KMS-11 (cell line): ENCODE measurements around the gene LPCAT4.
"Not testable (repeated sequence)": the region's sequence is repeated elsewhere in the genome, so short reads cannot be mapped to it uniquely, and the experiment has no call there.

Experiments used
- H2AFZ ChIP-seq: fragments of 200-600 bp; sonication (generic); 2 replicates; pipeline ENCODE4 v1.6.1; 2016; ENCODE audit warnings: antibody characterized with exemption, mixed run types, low read depth
- H3K27ac ChIP-seq: fragments of 200-600 bp; sonication (generic); 2 replicates; pipeline ENCODE4 v1.6.1; 2016; ENCODE audit warnings: mild to moderate bottlenecking, mixed run types
- H3K27me3 ChIP-seq: fragments of 200-600 bp; sonication (generic); 2 replicates; pipeline ENCODE4 v1.6.1; 2017; ENCODE audit warnings: mild to moderate bottlenecking, low read depth, mixed run types, moderate library complexity; ENCODE audit not compliant: insufficient read depth
- H3K36me3 ChIP-seq: fragments of 200-600 bp; sonication (generic); 2 replicates; pipeline ENCODE4 v1.6.1; 2017; ENCODE audit warnings: mild to moderate bottlenecking, mixed run types; ENCODE audit not compliant: insufficient read depth
- H3K4me1 ChIP-seq: fragments of 200-600 bp; sonication (generic); 2 replicates; pipeline ENCODE4 v1.6.1; 2016; ENCODE audit warnings: mild to moderate bottlenecking, low read depth, mixed run types; ENCODE audit not compliant: poor library complexity, severe bottlenecking
- H3K4me2 ChIP-seq: fragments of 200-600 bp; sonication (generic); 2 replicates; pipeline ENCODE4 v1.7.0; 2016; ENCODE audit warnings: mild to moderate bottlenecking, mixed run types
- H3K4me3 ChIP-seq: fragments of 200-600 bp; sonication (generic); IDR thresholded peaks from 2 replicates; pipeline ENCODE4 v1.6.1; 2017; ENCODE audit warnings: low read depth, low read length, mixed read lengths; ENCODE audit not compliant: insufficient read depth
- H3K79me2 ChIP-seq: fragments of 200-600 bp; sonication (generic); 2 replicates; pipeline ENCODE4 v1.6.1; 2016; ENCODE audit warnings: low read depth, mixed run types; ENCODE audit not compliant: insufficient read depth
- H3K9ac ChIP-seq: fragments of 200-600 bp; sonication (generic); 2 replicates; pipeline ENCODE4 v1.6.1; 2016; ENCODE audit warnings: mild to moderate bottlenecking, mixed run types
- H4K20me1 ChIP-seq: fragments of 200-600 bp; sonication (generic); 2 replicates; pipeline ENCODE4 v1.6.1; 2016; ENCODE audit warnings: mild to moderate bottlenecking, mixed run types; ENCODE audit not compliant: insufficient read depth
- CTCF ChIP-seq: fragments of 200-600 bp; sonication (generic); conservative IDR thresholded peaks from 2 replicates; pipeline ENCODE4 v1.6.1; 2017; ENCODE audit warnings: low read depth, mild to moderate bottlenecking, antibody characterized with exemption, low read length, moderate library complexity, mixed read lengths

LPCAT4 gene, protein sequence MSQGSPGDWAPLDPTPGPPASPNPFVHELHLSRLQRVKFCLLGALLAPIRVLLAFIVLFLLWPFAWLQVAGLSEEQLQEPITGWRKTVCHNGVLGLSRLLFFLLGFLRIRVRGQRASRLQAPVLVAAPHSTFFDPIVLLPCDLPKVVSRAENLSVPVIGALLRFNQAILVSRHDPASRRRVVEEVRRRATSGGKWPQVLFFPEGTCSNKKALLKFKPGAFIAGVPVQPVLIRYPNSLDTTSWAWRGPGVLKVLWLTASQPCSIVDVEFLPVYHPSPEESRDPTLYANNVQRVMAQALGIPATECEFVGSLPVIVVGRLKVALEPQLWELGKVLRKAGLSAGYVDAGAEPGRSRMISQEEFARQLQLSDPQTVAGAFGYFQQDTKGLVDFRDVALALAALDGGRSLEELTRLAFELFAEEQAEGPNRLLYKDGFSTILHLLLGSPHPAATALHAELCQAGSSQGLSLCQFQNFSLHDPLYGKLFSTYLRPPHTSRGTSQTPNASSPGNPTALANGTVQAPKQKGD

DNA sequence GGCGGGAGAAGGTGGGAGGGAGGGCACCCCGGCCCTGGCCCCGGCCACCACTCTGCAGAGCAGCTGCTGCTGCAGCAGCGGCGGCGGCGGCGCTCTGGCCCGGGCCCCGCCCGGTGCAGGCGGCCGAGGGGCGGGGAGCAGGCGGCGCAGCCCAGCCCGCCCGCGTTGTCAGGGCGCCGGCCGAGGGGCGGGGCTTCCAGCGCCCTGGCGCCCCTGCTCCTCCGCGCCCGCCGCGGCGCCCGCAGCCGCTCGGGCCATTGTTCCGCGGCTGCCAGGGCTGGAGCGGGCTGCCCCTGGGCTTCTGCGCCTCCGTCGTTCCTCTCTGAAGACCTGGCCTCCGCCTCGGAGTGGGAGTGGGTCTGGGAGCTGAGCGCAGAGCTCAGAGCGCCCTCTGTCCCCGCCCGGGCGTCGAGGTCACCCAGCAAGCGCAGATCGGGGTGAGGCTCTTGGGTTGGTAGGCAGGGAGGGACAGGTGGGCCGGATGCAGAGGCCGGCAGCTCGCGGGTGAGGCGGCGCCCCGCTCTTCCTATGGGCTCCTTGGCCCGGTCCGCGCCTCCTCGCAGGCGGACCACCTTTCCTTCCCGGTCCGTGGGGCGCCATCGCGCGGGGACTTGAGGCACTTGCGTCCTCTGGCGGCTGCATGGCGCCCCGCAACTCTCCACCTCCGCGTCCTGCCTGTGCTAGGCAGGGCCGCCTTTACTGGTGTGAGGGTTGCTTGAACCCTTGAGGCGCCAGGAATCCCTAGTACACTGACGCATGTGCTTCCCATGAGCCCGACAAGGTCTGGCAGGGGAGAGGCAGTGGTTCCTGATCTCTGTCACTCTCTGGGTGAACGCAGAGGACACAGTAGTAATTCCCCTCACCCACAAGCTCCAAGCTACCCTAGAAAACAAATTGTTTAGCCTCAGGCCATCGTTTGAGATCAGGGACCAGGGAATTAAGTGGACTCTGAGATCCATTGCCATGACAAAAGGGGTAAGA lies at the start of gene LPCAT4:
Gene LPCAT4, minus strand, starts transcription at position 96 of the 981 bp plus-strand sequence. CDS start 96 bp downstream, outside the sequence.
- H3K4me1 ChIP-seq = peaks cover 13% of the 10 kb centered on the region
- peak within 1 kb of the TSS; percentile 94 for H3K27ac ChIP-seq
- peak within 1 kb of the TSS; percentile 82 for H2AFZ ChIP-seq
- no peaks in the 10 kb centered on the region for H4K20me1 ChIP-seq
- peak within 1 kb of the TSS; percentile 86 for H3K9ac ChIP-seq
- H3K27me3 ChIP-seq = no peaks in the 10 kb centered on the region
- H3K4me3 ChIP-seq = peak within 1 kb of the TSS; percentile 45
- peaks cover 17% of the 10 kb centered on the region; the same call in 1 of the 2 replicates for H3K79me2 ChIP-seq
- peak within 1 kb of the TSS; percentile 97 for H3K4me2 ChIP-seq
- H3K36me3 ChIP-seq = no peaks in the 10 kb centered on the region
- peak; percentile 73 for TF ChIP-seq CTCF

- H3K27me3 ChIP-seq = not testable (repeated sequence)
Measured at GRCh38 chr15:34409511-34409910, 42.5 kb upstream of the LPCAT4 start.

GRCh38 chr15:34408973-34409372 lies 42.0 kb upstream of the LPCAT4 start:
- H2AFZ ChIP-seq, H4K20me1 ChIP-seq, H3K4me2 ChIP-seq, H3K4me1 ChIP-seq, H3K36me3 ChIP-seq, H3K4me3 ChIP-seq, H3K9ac ChIP-seq, H3K27me3 ChIP-seq, H3K79me2 ChIP-seq, H3K27ac ChIP-seq: not testable (repeated sequence)

More at GRCh38 chr15:34409511-34409910, 42.5 kb upstream of the LPCAT4 start:
- H3K4me1 ChIP-seq, H3K4me3 ChIP-seq, H2AFZ ChIP-seq, H3K9ac ChIP-seq, H3K4me2 ChIP-seq, H3K36me3 ChIP-seq, H4K20me1 ChIP-seq, H3K27ac ChIP-seq, H3K79me2 ChIP-seq: not testable (repeated sequence)

- H3K36me3 ChIP-seq, H2AFZ ChIP-seq, H3K4me1 ChIP-seq, H3K9ac ChIP-seq, H3K27ac ChIP-seq, H3K4me2 ChIP-seq, H3K79me2 ChIP-seq, H3K27me3 ChIP-seq, H3K4me3 ChIP-seq, H4K20me1 ChIP-seq: not testable (repeated sequence)
Measured at GRCh38 chr15:34403899-34404298, 36.9 kb upstream of the LPCAT4 start.

- H2AFZ ChIP-seq, H3K27ac ChIP-seq, H3K4me2 ChIP-seq, H3K4me3 ChIP-seq, H3K79me2 ChIP-seq, H3K27me3 ChIP-seq, H3K9ac ChIP-seq, H3K36me3 ChIP-seq, H3K4me1 ChIP-seq, H4K20me1 ChIP-seq: not testable (repeated sequence)
Measured at GRCh38 chr15:34403160-34403598, 36.2 kb upstream of the LPCAT4 start.

DNA sequence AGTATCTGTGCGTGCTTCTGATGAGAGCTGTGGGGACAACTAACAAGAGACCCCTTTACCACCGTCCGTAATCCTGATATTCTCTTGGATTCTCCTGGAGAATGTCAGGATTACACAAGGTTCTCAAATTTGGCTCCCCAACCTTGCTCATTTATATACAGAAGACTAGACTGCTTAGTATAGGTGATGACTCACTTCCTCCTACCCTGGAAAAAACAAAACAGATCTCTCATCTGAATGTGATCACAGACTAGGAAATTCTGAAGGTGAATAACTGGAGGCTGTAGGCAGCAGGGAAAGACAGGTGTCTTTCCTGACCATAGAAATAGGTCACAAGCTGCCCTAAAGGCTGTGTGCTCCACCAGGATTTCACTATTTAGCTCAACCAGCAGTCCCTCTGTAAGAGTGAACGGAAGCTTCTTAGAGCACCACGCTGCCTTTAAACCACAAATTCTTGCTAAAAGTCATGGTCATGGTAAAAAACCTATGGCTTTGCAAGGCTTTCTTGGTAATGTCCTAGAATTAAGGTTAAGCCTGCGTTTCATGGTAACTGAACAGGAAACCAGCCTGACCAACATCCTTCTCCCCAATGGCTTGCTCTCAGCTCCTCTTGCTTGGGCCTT lies 30.8 kb upstream of the LPCAT4 start:
- H3K36me3 ChIP-seq, H3K27ac ChIP-seq, H3K4me2 ChIP-seq, H3K4me3 ChIP-seq, H3K9ac ChIP-seq, H3K4me1 ChIP-seq, H4K20me1 ChIP-seq, H3K79me2 ChIP-seq, H2AFZ ChIP-seq, H3K27me3 ChIP-seq: not testable (repeated sequence)

GRCh38 chr15:34392981-34393380 lies 26.0 kb upstream of the LPCAT4 start:
- not testable (repeated sequence) for H2AFZ ChIP-seq, H4K20me1 ChIP-seq

GRCh38 chr15:34389594-34390086 lies 22.6 kb upstream of the LPCAT4 start:
- not testable (repeated sequence) for H3K4me2 ChIP-seq, H3K4me3 ChIP-seq, H4K20me1 ChIP-seq, H3K4me1 ChIP-seq, H3K79me2 ChIP-seq, H3K9ac ChIP-seq, H3K27me3 ChIP-seq, H3K27ac ChIP-seq, H2AFZ ChIP-seq, H3K36me3 ChIP-seq

More at GRCh38 chr15:34392981-34393380, 26.0 kb upstream of the LPCAT4 start:
- H3K36me3 ChIP-seq, H3K79me2 ChIP-seq, H3K4me2 ChIP-seq, H3K4me3 ChIP-seq, H3K9ac ChIP-seq, H3K4me1 ChIP-seq, H3K27me3 ChIP-seq, H3K27ac ChIP-seq: not testable (repeated sequence)
